Effector memory CD8-positive, alpha-beta T cell (primary cell): ENCODE data around the gene CDH24.
"Not testable (repeated sequence)": the region's sequence is repeated elsewhere in the genome, so short reads cannot be mapped to it uniquely, and the experiment has no call there.

Experiments used
- ATAC-seq: fragments of 150-1000 bp; cut with Tn5 transposase; replicated peaks from 2 replicates; pipeline ENCODE4 v1.10.0; 2021; ENCODE audit warnings: mild to moderate bottlenecking, moderate library complexity
- DNase-seq, 3 experiments: peaks; one replicate each; pipeline ENCODE4 v3.0.0; 2021
- H3K27ac Mint-ChIP-seq, 2 donors: one replicate each; pipeline ENCODE4 v1.8.0; 2022; ENCODE audit warnings: mild to moderate bottlenecking in 2 of 2, mixed read lengths in 2 of 2, moderate library complexity in 2 of 2
- H3K27me3 Mint-ChIP-seq, 2 donors: one replicate each; pipeline ENCODE4 v1.8.0; 2022; ENCODE audit warnings: mixed read lengths in 2 of 2
- H3K36me3 Mint-ChIP-seq: one replicate; pipeline ENCODE4 v1.8.0; 2022; ENCODE audit warnings: mild to moderate bottlenecking, moderate library complexity, mixed read lengths; ENCODE audit not compliant: insufficient read depth
- H3K4me1 Mint-ChIP-seq, 2 donors: one replicate each; pipeline ENCODE4 v1.8.0; 2022; ENCODE audit warnings: low read depth in 2 of 2, mixed read lengths in 2 of 2
- H3K4me3 Mint-ChIP-seq, 2 donors: one replicate each; pipeline ENCODE4 v1.8.0; 2022; ENCODE audit warnings: mild to moderate bottlenecking in 2 of 2, mixed read lengths in 2 of 2, moderate library complexity in 2 of 2
- H3K9me3 Mint-ChIP-seq, 2 donors: one replicate each; pipeline ENCODE4 v1.8.0; 2022; ENCODE audit warnings: mixed read lengths in 2 of 2

CDH24 gene

DNA sequence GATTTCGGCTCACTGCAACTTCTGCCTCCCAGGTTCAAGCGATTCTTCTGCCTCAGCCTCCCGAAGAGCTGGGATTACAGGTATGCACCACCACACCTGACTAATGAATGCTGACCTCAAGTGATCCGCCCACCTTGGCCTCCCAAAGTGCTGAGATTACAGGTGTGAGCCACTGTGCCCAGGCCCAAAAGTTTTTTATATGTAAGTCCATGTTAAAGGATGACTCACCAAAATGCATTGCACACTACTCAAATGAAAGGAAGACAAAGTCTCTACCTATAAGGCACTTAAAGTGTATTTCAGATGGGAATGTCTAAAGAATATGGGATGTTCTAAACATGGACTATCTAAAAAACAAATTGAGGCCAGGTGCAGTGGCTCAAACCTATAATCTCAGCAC, 53.0 kb downstream of the CDH24 start:
- not testable (repeated sequence) for H3K9me3 Mint-ChIP-seq, DNase-seq, H3K27me3 Mint-ChIP-seq, H3K4me3 Mint-ChIP-seq, H3K27ac Mint-ChIP-seq, ATAC-seq
- peaks cover 12% of the 10 kb centered on the region for H3K36me3 Mint-ChIP-seq
- H3K4me1 Mint-ChIP-seq: peaks cover 11 to 22% of the 10 kb centered on the region in 2 donors

GRCh38 chr14:23002592-23002991, 54.7 kb downstream of the CDH24 start:
- no peak for ATAC-seq
- no peaks in the 10 kb centered on the region for H3K9me3 Mint-ChIP-seq
- H3K4me3 Mint-ChIP-seq: no peak overlapping the region
- no peak overlapping the region for H3K27ac Mint-ChIP-seq
- no peaks in the 10 kb centered on the region for H3K27me3 Mint-ChIP-seq
- peaks cover 7 to 16% of the 10 kb centered on the region in 2 donors for H3K4me1 Mint-ChIP-seq
- peaks cover 12% of the 10 kb centered on the region for H3K36me3 Mint-ChIP-seq
- no peak for DNase-seq

DNA sequence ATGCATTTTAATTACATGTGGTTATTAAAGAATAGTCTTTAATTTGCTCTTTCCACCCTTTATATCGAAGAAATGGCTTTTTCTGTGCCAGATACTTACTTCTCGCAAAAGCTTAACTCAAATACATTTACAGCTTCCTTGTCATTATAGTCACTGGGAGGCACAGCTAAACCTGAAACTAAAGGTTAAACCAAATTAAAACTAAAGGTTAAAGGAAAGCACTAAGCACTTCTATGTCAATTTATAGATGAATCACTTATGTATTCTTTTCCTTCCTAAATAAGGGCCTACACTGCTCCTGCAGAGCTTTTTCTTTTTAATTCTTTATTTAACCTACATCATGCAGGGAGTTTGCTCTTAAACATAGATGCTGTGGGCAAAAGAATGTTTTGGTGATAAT, 56.5 kb downstream of the CDH24 start:
- H3K27ac Mint-ChIP-seq: no peak overlapping the region
- H3K27me3 Mint-ChIP-seq: no peaks in the 10 kb centered on the region
- DNase-seq: no peak
- no peak for ATAC-seq
- no peaks in the 10 kb centered on the region for H3K4me1 Mint-ChIP-seq
- no peak overlapping the region for H3K4me3 Mint-ChIP-seq
- no peaks in the 10 kb centered on the region for H3K36me3 Mint-ChIP-seq
- no peaks in the 10 kb centered on the region for H3K9me3 Mint-ChIP-seq

DNA sequence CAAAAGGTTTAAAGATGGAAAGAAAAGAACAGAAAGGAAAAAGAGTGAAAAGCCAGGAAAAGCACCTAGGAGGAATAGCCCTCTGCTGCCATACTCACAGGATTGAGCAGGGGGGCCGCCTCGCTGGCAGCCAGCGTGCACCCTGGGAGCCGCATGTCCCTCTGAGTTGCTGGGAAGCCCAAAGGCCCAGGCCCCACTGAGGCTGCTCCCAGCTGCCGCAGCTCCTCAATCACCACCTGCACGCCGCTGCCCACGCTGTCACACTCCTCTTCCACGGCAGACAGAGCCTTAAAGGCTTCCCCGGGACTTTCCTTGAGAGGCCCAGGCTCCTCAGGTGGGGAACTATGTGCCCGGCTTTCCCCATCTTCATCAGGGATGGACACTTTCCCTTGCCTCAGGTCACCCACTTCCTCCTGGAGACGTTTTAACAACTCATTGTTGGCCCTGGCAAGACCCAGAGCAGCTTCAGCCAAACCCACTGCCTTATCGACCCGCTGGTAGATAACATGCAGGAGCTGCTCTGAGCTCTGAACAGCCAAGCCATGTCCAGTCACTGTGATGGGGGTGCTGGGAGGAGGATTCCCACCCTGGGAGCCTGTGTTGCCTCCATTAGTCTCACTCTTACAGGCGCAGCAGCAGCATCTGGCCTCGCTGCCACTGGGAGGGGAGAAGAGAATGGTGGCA, 58.8 kb downstream of the CDH24 start:
- Mint-ChIP-seq H3K36me3 (no peaks in the 10 kb centered on the region), H3K4me3 (no peak overlapping the region), H3K4me1 (no peaks in the 10 kb centered on the region), H3K9me3 (no peaks in the 10 kb centered on the region), H3K27ac (no peak overlapping the region), H3K27me3 (no peaks in the 10 kb centered on the region)
- ATAC-seq (no peak), DNase-seq (no peak)

GRCh38 chr14:22997676-22998323, 59.5 kb downstream of the CDH24 start:
- Mint-ChIP-seq H3K27ac (no peak overlapping the region), H3K4me3 (no peak overlapping the region), H3K27me3 (no peaks in the 10 kb centered on the region), H3K9me3 (no peaks in the 10 kb centered on the region), H3K4me1 (no peaks in the 10 kb centered on the region), H3K36me3 (no peaks in the 10 kb centered on the region)
- DNase-seq (no peak), ATAC-seq (no peak)
